Measurements from ENCODE around the gene ALAS1. TPM values are rescaled to one million over a fixed set of nuclear protein-coding genes. Genes with fewer than 3 reads are reported as not detected.
A peak's percentile ranks its signal among the peaks of the same experiment; 100 is the strongest.

ALAS1 gene
- total RNA-seq, 5 donors from 2014 or later (not counting 1 experiment from before 2014, with no cell fraction given), result 12.2 to 32.7 (median 27.1) TPM

- ChIA-PET CTCF (interaction anchor here in 1 of 2 donors (0.6 kb wide), 1 partner anchor 33 kb away, joined by 5 read pairs; no protein-coding TSS in a partner anchor), POLR2A (interaction anchor here in 1 of 2 donors (1.1 kb wide), 1 partner anchor 31 kb away, joined by 4 read pairs; the partner anchor contains the start of gene WDR82)
- H3K9me3 Mint-ChIP-seq, result no peaks in the 10 kb centered on the region
- peak overlapping the region; percentile 78 to 82 (median 82) for H3K4me3 Mint-ChIP-seq
- no peaks in the 10 kb centered on the region for H3K27me3 Mint-ChIP-seq
- ATAC-seq (replicated peaks in 1 of 4) (no peak), DNase-seq (peak in 2 of 35 experiments; percentile 23 to 38)
- H3K36me3 Mint-ChIP-seq, result peaks cover 21% of the 10 kb centered on the region
- peak overlapping the region; percentile 81 to 88 for H3K4me3 ChIP-seq (ENCODE audit: control insufficient read depth in 1 of 2, extremely low read depth in 1 of 2, low read length in 1 of 2)
- H3K4me1 Mint-ChIP-seq, result peaks cover 82 to 85% (median 83%) of the 10 kb centered on the region in 3 donors
- peaks cover 14 to 43% of the 10 kb centered on the region in 2 donors for H3K36me3 ChIP-seq (ENCODE audit: control insufficient read depth in 2 of 2, extremely low read depth in 1 of 2, insufficient read depth in 1 of 2, low read length in 1 of 2)
- WGBS (ENCODE audit: insufficient coverage), result 28% methylated on average over 6 of the region's 14 CpGs
- H3K27ac ChIP-seq (ENCODE audit: low read length), result peak overlapping the region; percentile 89
- H3K4me1 ChIP-seq (ENCODE audit: control insufficient read depth in 1 of 2, extremely low read depth in 1 of 2, insufficient read depth in 2 of 2, low read length in 2 of 2), result peaks cover 37 to 81% of the 10 kb centered on the region in 2 experiments
- no peaks in the 10 kb centered on the region for H3K9me3 ChIP-seq
- no peaks in the 10 kb centered on the region for H3K27me3 ChIP-seq (replicated peaks in 1 of 2; ENCODE audit: control insufficient read depth in 2 of 2, extremely low read depth in 1 of 2, insufficient read depth in 2 of 2, low read length in 1 of 2)
- H3K27ac Mint-ChIP-seq, result peak overlapping the region; percentile 92 to 97
Observed at GRCh38 chr3:52246728-52247408, 48.9 kb downstream of the ALAS1 start.

- WGBS (ENCODE audit: insufficient coverage), result 89% methylated on average over 4 of the region's 7 CpGs
- peaks cover 15 to 45% of the 10 kb centered on the region in 2 donors for H3K36me3 ChIP-seq (ENCODE audit: control insufficient read depth in 2 of 2, extremely low read depth in 1 of 2, insufficient read depth in 1 of 2, low read length in 1 of 2)
- no peaks in the 10 kb centered on the region for H3K27me3 Mint-ChIP-seq
Observed at GRCh38 chr3:52247409-52248164, 49.6 kb downstream of the ALAS1 start.

GRCh38 chr3:52248165-52248541 lies 50.2 kb downstream of the ALAS1 start:
- Histone ChIP-seq H3K4me3 (ENCODE audit: control insufficient read depth in 1 of 2, extremely low read depth in 1 of 2, low read length in 1 of 2) (peak overlapping the region in 1 of 2 donors; percentile 88), H3K9me3 (no peaks in the 10 kb centered on the region), H3K36me3 (ENCODE audit: control insufficient read depth in 2 of 2, extremely low read depth in 1 of 2, insufficient read depth in 1 of 2, low read length in 1 of 2) (peaks cover 15 to 45% of the 10 kb centered on the region in 2 donors), H3K4me1 (ENCODE audit: control insufficient read depth in 1 of 2, extremely low read depth in 1 of 2, insufficient read depth in 2 of 2, low read length in 2 of 2) (peaks cover 40 to 94% of the 10 kb centered on the region in 2 experiments), H3K27ac (ENCODE audit: low read length) (peak overlapping the region; percentile 89), H3K27me3 (replicated peaks in 1 of 2; ENCODE audit: control insufficient read depth in 2 of 2, extremely low read depth in 1 of 2, insufficient read depth in 2 of 2, low read length in 1 of 2) (no peaks in the 10 kb centered on the region)
- POLR2A ChIA-PET, result interaction anchor here in 1 of 2 donors (0.7 to 1.5 kb wide), 2 partner anchors 23 to 29 kb away, joined by 6 to 7 read pairs; no protein-coding TSS in a partner anchor
- WGBS (ENCODE audit: insufficient coverage), result 98% methylated on average over 10 of the region's 10 CpGs
- H3K4me1 Mint-ChIP-seq, result peaks cover 87 to 89% (median 88%) of the 10 kb centered on the region in 3 donors
- peaks cover 27% of the 10 kb centered on the region for H3K36me3 Mint-ChIP-seq
- H3K9me3 Mint-ChIP-seq, result no peaks in the 10 kb centered on the region
- DNase-seq, result peak in 1 of 35 experiments; percentile 12
- CTCF ChIA-PET, result interaction anchor here in 1 of 2 donors (0.7 to 1.1 kb wide), 2 partner anchors 23 to 32 kb away, joined by 3 to 6 read pairs; no protein-coding TSS in a partner anchor
- H3K27me3 Mint-ChIP-seq, result no peaks in the 10 kb centered on the region
- ATAC-seq (replicated peaks in 1 of 4), result no peak
- peak overlapping the region in 2 of 3 donors; percentile 82 for H3K4me3 Mint-ChIP-seq
- H3K27ac Mint-ChIP-seq, result peak overlapping the region; percentile 92 to 97

More at GRCh38 chr3:52247409-52248164, 49.6 kb downstream of the ALAS1 start:
- H3K4me3 Mint-ChIP-seq, result peak overlapping the region; percentile 78 to 82 (median 82)
- H3K36me3 Mint-ChIP-seq, result peaks cover 24% of the 10 kb centered on the region
- Histone ChIP-seq H3K4me1 (ENCODE audit: control insufficient read depth in 1 of 2, extremely low read depth in 1 of 2, insufficient read depth in 2 of 2, low read length in 2 of 2) (peaks cover 40 to 88% of the 10 kb centered on the region in 2 experiments), H3K27ac (ENCODE audit: low read length) (peak overlapping the region; percentile 89), H3K27me3 (replicated peaks in 1 of 2; ENCODE audit: control insufficient read depth in 2 of 2, extremely low read depth in 1 of 2, insufficient read depth in 2 of 2, low read length in 1 of 2) (no peaks in the 10 kb centered on the region), H3K9me3 (no peaks in the 10 kb centered on the region), H3K4me3 (ENCODE audit: control insufficient read depth in 1 of 2, extremely low read depth in 1 of 2, low read length in 1 of 2) (peak overlapping the region; percentile 81 to 88)
- ChIA-PET CTCF (interaction anchor here in 1 of 2 donors (0.6 kb wide), 1 partner anchor 32 kb away, joined by 5 read pairs; no protein-coding TSS in a partner anchor), POLR2A (interaction anchor here in 1 of 2 donors (0.7 kb wide), 1 partner anchor 23 kb away, joined by 6 read pairs; no protein-coding TSS in a partner anchor)
- peaks cover 84 to 88% (median 85%) of the 10 kb centered on the region in 3 donors for H3K4me1 Mint-ChIP-seq
- DNase-seq, result peak in 1 of 35 experiments; percentile 12
- no peaks in the 10 kb centered on the region for H3K9me3 Mint-ChIP-seq
- no peak for ATAC-seq (replicated peaks in 1 of 4)
- H3K27ac Mint-ChIP-seq, result peak overlapping the region; percentile 92 to 97

GRCh38 chr3:52248816-52249547 lies 51.0 kb downstream of the ALAS1 start:
- Mint-ChIP-seq H3K9me3 (no peaks in the 10 kb centered on the region), H3K27ac (peak overlapping the region; percentile 92 to 97), H3K36me3 (peaks cover 30% of the 10 kb centered on the region), H3K4me1 (peaks cover 87 to 89% (median 88%) of the 10 kb centered on the region in 3 donors), H3K27me3 (no peaks in the 10 kb centered on the region), H3K4me3 (peak overlapping the region in 1 of 3 donors; percentile 82)
- CTCF ChIA-PET, result interaction anchor here in 1 of 2 donors (0.7 to 1.1 kb wide), 2 partner anchors 22 to 31 kb away, joined by 3 to 6 read pairs; no protein-coding TSS in a partner anchor
- peaks cover 15 to 45% of the 10 kb centered on the region in 2 donors for H3K36me3 ChIP-seq (ENCODE audit: control insufficient read depth in 2 of 2, extremely low read depth in 1 of 2, insufficient read depth in 1 of 2, low read length in 1 of 2)
- H3K4me3 ChIP-seq (ENCODE audit: control insufficient read depth in 1 of 2, extremely low read depth in 1 of 2, low read length in 1 of 2), result no peak overlapping the region
- H3K27me3 ChIP-seq (replicated peaks in 1 of 2; ENCODE audit: control insufficient read depth in 2 of 2, extremely low read depth in 1 of 2, insufficient read depth in 2 of 2, low read length in 1 of 2), result no peaks in the 10 kb centered on the region
- peaks cover 44 to 96% of the 10 kb centered on the region in 2 experiments for H3K4me1 ChIP-seq (ENCODE audit: control insufficient read depth in 1 of 2, extremely low read depth in 1 of 2, insufficient read depth in 2 of 2, low read length in 2 of 2)
- WGBS (ENCODE audit: insufficient coverage), result 77% methylated on average over 9 of the region's 10 CpGs
- peak in 5 of 35 experiments; percentile 26 to 54 (median 48) for DNase-seq
- no peak for ATAC-seq (replicated peaks in 1 of 4)
- peak overlapping the region; percentile 89 for H3K27ac ChIP-seq (ENCODE audit: low read length)
- no peaks in the 10 kb centered on the region for H3K9me3 ChIP-seq
- POLR2A ChIA-PET, result interaction anchor here (1.3 to 1.5 kb wide), 2 partner anchors 15 to 28 kb away, joined by 3 to 7 read pairs; no protein-coding TSS in a partner anchor

DNA sequence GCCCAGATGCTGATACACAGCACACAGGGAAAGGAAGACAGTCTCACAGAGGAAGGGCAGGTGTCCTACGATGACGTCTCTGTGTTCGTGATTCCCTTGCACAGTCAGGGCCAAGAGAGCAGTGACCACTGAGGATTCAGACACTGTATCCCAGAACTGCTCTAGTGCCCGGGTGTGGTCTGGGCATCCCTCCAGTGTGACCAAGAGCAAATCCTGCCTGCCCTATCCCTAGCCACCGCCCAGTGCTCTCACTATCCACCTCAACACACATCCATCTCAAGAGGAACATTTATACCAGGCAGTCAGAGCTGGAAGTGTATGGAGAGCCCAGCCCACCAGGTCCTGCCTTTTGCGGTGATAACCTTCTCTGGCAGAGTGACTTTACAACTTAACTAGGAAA lies 51.7 kb downstream of the ALAS1 start:
- CTCF ChIA-PET, result no interaction called here
- 81% methylated on average over 5 of the region's 6 CpGs for WGBS (ENCODE audit: insufficient coverage)
- Mint-ChIP-seq H3K27me3 (no peaks in the 10 kb centered on the region), H3K9me3 (no peaks in the 10 kb centered on the region), H3K4me3 (peak overlapping the region in 2 of 3 donors; percentile 2 to 82), H3K4me1 (peaks cover 86 to 89% (median 87%) of the 10 kb centered on the region in 3 donors), H3K27ac (peak overlapping the region; percentile 92 to 97), H3K36me3 (peaks cover 30% of the 10 kb centered on the region)
- POLR2A ChIA-PET, result interaction anchor here (0.6 to 1.5 kb wide), 3 partner anchors 14 to 55 kb away, joined by 3 to 7 read pairs (median 4); no protein-coding TSS in a partner anchor
- ATAC-seq (replicated peaks in 1 of 4) (no peak), DNase-seq (no peak)
- H3K36me3 ChIP-seq (ENCODE audit: control insufficient read depth in 2 of 2, extremely low read depth in 1 of 2, insufficient read depth in 1 of 2, low read length in 1 of 2), result peaks cover 15 to 45% of the 10 kb centered on the region in 2 donors
- H3K27me3 ChIP-seq (replicated peaks in 1 of 2; ENCODE audit: control insufficient read depth in 2 of 2, extremely low read depth in 1 of 2, insufficient read depth in 2 of 2, low read length in 1 of 2), result no peaks in the 10 kb centered on the region
- no peaks in the 10 kb centered on the region for H3K9me3 ChIP-seq
- no peak overlapping the region for H3K4me3 ChIP-seq (ENCODE audit: control insufficient read depth in 1 of 2, extremely low read depth in 1 of 2, low read length in 1 of 2)
- peaks cover 50 to 96% of the 10 kb centered on the region in 2 experiments for H3K4me1 ChIP-seq (ENCODE audit: control insufficient read depth in 1 of 2, extremely low read depth in 1 of 2, insufficient read depth in 2 of 2, low read length in 2 of 2)
- H3K27ac ChIP-seq (ENCODE audit: low read length), result peak overlapping the region; percentile 20

Measured in T-cell (primary cell).